Measurements from ENCODE around the gene ZNF710. TPM values are rescaled to one million over a fixed set of nuclear protein-coding genes. Genes with fewer than 3 reads are reported as not detected.

ZNF710 gene
- total RNA-seq, 4 donors from 2014 or later, result 27.3 to 43.4 (median 35.6) TPM

GRCh38 chr15:90039996-90040395, 38.9 kb downstream of the ZNF710 start:
- H3K27me3 ChIP-seq, result no peaks in the 10 kb centered on the region
- H3K4me3 ChIP-seq, result no peak overlapping the region
- 59 to 66% methylated on average over 2 to 5 of the region's 5 CpGs for WGBS, 2 donors (ENCODE audit: low coverage in 1 of 2)
- peaks cover 15 to 48% (median 32%) of the 10 kb centered on the region in 4 donors for H3K4me1 ChIP-seq
- intact Hi-C loops (cut with DNase I; ENCODE audit: low total_unique reads) (no loop called here), in situ Hi-C loops (cut with MboI; ENCODE audit: low pct_ligation_motif_present in 1 of 4, low pct_unique_long_range_greater_than_20kb in 1 of 4, low sequenced_read_pairs in 3 of 4) (no loop called here)
- no peaks in the 10 kb centered on the region for H3K36me3 ChIP-seq
- H3K9me3 ChIP-seq, result no peaks in the 10 kb centered on the region
- peak overlapping the region in 3 of 4 donors; percentile 8 to 48 (median 42) for H3K27ac ChIP-seq
- TF ChIP-seq CTCF (IDR thresholded peaks at IDR 0.05), result no peak
- no peak for TF ChIP-seq EP300 (IDR thresholded peaks at IDR 0.05; ENCODE audit: low read depth)
- TF ChIP-seq POLR2AphosphoS5 (IDR thresholded peaks at IDR 0.05), result no peak
- no peak for TF ChIP-seq POLR2A (IDR thresholded peaks at IDR 0.05)
- no peak for DNase-seq

DNA sequence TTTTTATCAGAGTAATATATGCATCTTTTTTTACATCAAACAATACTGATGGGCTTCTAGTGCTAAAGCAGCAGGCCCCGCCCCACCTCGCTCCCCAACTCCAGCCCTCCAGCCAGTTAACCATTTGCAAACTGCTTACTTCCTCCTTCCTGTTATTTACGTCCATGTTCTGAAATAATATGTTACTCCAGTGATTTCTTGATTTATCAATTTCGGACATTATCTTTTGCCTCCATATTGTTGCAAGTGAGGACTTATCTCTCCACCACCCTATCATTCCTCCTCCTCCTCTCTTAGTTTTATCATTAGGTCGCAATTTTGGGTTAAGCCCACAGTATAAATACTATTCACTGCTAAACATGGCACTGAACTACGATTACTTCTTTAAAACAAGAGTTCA, 39.5 kb downstream of the ZNF710 start:
- no peak for DNase-seq
- intact Hi-C loops (cut with DNase I; ENCODE audit: low total_unique reads), result no loop called here
- Histone ChIP-seq H3K27me3 (no peaks in the 10 kb centered on the region), H3K4me3 (no peak overlapping the region), H3K36me3 (no peaks in the 10 kb centered on the region), H3K9me3 (no peaks in the 10 kb centered on the region), H3K27ac (peak overlapping the region in 3 of 4 donors; percentile 8 to 48 (median 42)), H3K4me1 (peaks cover 12 to 46% (median 28%) of the 10 kb centered on the region in 4 donors)
- in situ Hi-C loops (cut with MboI; ENCODE audit: low pct_ligation_motif_present in 1 of 4, low pct_unique_long_range_greater_than_20kb in 1 of 4, low sequenced_read_pairs in 3 of 4), result no loop called here
- TF ChIP-seq POLR2A (IDR thresholded peaks at IDR 0.05) (no peak), POLR2AphosphoS5 (IDR thresholded peaks at IDR 0.05) (no peak), CTCF (IDR thresholded peaks at IDR 0.05) (no peak), EP300 (IDR thresholded peaks at IDR 0.05; ENCODE audit: low read depth) (no peak)
- 43% methylated on average over 6 of the region's 6 CpGs for WGBS, 2 donors (ENCODE audit: low coverage in 1 of 2)

- Histone ChIP-seq H3K4me3 (no peak overlapping the region), H3K27me3 (no peaks in the 10 kb centered on the region), H3K36me3 (no peaks in the 10 kb centered on the region), H3K4me1 (peaks cover 28 to 44% (median 31%) of the 10 kb centered on the region in 4 donors), H3K9me3 (no peaks in the 10 kb centered on the region), H3K27ac (no peak overlapping the region)
- DNase-seq, result no peak
- intact Hi-C loops (cut with DNase I; ENCODE audit: low total_unique reads) (no loop called here), in situ Hi-C loops (cut with MboI; ENCODE audit: low pct_ligation_motif_present in 1 of 4, low pct_unique_long_range_greater_than_20kb in 1 of 4, low sequenced_read_pairs in 3 of 4) (no loop called here)
- TF ChIP-seq POLR2A (IDR thresholded peaks at IDR 0.05) (no peak), POLR2AphosphoS5 (IDR thresholded peaks at IDR 0.05) (no peak), CTCF (IDR thresholded peaks at IDR 0.05) (no peak), EP300 (IDR thresholded peaks at IDR 0.05; ENCODE audit: low read depth) (no peak)
- 94 to 97% methylated on average over 11 to 12 of the region's 12 CpGs for WGBS, 2 donors (ENCODE audit: low coverage in 1 of 2)
Measured at GRCh38 chr15:90042356-90042755, 41.2 kb downstream of the ZNF710 start.

DNA sequence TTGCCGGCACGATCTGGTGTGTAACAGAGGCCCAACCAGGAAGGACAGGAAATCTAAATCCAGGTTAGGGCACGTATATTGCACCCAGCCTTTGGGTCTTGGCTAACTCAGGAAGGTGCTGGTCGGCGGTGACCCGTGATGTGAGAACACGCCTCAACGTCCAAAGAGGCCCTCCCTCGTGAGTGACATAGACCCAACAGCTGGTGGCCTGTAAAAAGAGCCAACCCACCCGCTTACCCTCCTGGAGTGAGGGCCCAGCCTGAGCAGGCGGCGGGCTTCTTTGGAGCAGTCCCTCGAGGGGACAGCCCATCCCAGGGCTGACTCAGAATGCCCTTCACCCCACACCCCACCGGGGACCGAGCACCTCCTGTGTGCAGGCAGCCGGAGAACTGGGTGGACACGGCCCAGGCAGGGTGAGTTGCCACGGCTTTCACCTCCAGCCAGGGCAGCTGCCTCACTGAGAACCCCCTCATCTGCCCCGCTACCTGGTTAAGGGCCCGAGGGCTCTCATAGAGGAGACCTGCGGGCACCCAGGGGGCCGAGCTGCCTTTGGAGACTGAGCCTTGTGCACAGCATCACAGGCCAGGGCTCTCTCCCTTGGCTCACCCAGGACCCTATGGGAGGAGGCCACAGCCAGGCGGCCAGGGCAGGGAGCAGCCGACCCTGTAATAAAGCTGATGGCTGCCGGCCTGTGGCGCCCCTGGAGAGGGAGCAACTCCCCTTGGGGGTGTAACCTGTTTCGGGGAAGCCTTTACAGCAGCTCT, 41.8 kb downstream of the ZNF710 start:
- Histone ChIP-seq H3K27me3 (no peaks in the 10 kb centered on the region), H3K4me1 (peaks cover 28 to 44% (median 30%) of the 10 kb centered on the region in 4 donors), H3K9me3 (no peaks in the 10 kb centered on the region), H3K27ac (no peak overlapping the region), H3K36me3 (no peaks in the 10 kb centered on the region), H3K4me3 (no peak overlapping the region)
- TF ChIP-seq CTCF (IDR thresholded peaks at IDR 0.05) (no peak), POLR2AphosphoS5 (IDR thresholded peaks at IDR 0.05) (no peak), POLR2A (IDR thresholded peaks at IDR 0.05) (no peak), EP300 (IDR thresholded peaks at IDR 0.05; ENCODE audit: low read depth) (no peak)
- in situ Hi-C loops (cut with MboI; ENCODE audit: low pct_ligation_motif_present in 1 of 4, low pct_unique_long_range_greater_than_20kb in 1 of 4, low sequenced_read_pairs in 3 of 4) (no loop called here), intact Hi-C loops (cut with DNase I; ENCODE audit: low total_unique reads) (no loop called here)
- no peak for DNase-seq
- WGBS, 2 donors (ENCODE audit: low coverage in 1 of 2), result 86% methylated on average over 25 of the region's 27 CpGs; no CpG with 5 or more reads in 1 of the 2 donors
